Measurements from ENCODE around the gene DGKZ.

The DGKZ gene

GRCh38 chr11:46326813-46327416 is 20.3 kb upstream of the DGKZ start:
- no peak for DNase-seq (ENCODE audit: low read depth)

GRCh38 chr11:46327829-46328228 is 19.4 kb upstream of the DGKZ start:
- no peak for DNase-seq (ENCODE audit: low read depth)

- DNase-seq (ENCODE audit: low read depth), result no peak
These were observed 17.1 kb upstream of the DGKZ start for GRCh38 chr11:46330154-46330553.

GRCh38 chr11:46330563-46331281 is 16.5 kb upstream of the DGKZ start:
- no peak for DNase-seq (ENCODE audit: low read depth)

- DNase-seq (ENCODE audit: low read depth), result peak; percentile 49
These were observed 15.8 kb upstream of the DGKZ start for GRCh38 chr11:46331282-46331984.

GRCh38 chr11:46332093-46332567 is 15.1 kb upstream of the DGKZ start:
- no peak for DNase-seq (ENCODE audit: low read depth)

GRCh38 chr11:46332568-46333393 is 14.5 kb upstream of the DGKZ start:
- DNase-seq (ENCODE audit: low read depth), result no peak

- no peak for DNase-seq (ENCODE audit: low read depth)
These were observed 13.8 kb upstream of the DGKZ start for GRCh38 chr11:46333394-46333947.

GRCh38 chr11:46334211-46334610 is 13.1 kb upstream of the DGKZ start:
- DNase-seq (ENCODE audit: low read depth), result no peak

- no peak for DNase-seq (ENCODE audit: low read depth)
These were observed 12.0 kb upstream of the DGKZ start for GRCh38 chr11:46335271-46335670.

- no peak for DNase-seq (ENCODE audit: low read depth)
These were observed 11.2 kb upstream of the DGKZ start for GRCh38 chr11:46335890-46336562.

- no peak for DNase-seq (ENCODE audit: low read depth)
These were observed 10.6 kb upstream of the DGKZ start for GRCh38 chr11:46336563-46337180.

- no peak for DNase-seq (ENCODE audit: low read depth)
These were observed 9.5 kb upstream of the DGKZ start for GRCh38 chr11:46337626-46338345.

GRCh38 chr11:46338636-46338987 is 8.7 kb upstream of the DGKZ start:
- no peak for DNase-seq (ENCODE audit: low read depth)

- DNase-seq (ENCODE audit: low read depth), result no peak
These were observed 8.1 kb upstream of the DGKZ start for GRCh38 chr11:46338988-46339666.

- no peak for DNase-seq (ENCODE audit: low read depth)
These were observed 7.4 kb upstream of the DGKZ start for GRCh38 chr11:46339816-46340215.

- no peak for DNase-seq (ENCODE audit: low read depth)
These were observed 5.8 kb upstream of the DGKZ start for GRCh38 chr11:46341454-46341853.

GRCh38 chr11:46342239-46342638 is 5.0 kb upstream of the DGKZ start:
- no peak for DNase-seq (ENCODE audit: low read depth)

- no peak for DNase-seq (ENCODE audit: low read depth)
These were observed 3.7 kb upstream of the DGKZ start for GRCh38 chr11:46343520-46343919.

- DNase-seq (ENCODE audit: low read depth), result no peak
These were observed 2.1 kb upstream of the DGKZ start for GRCh38 chr11:46345131-46345597.

Data from T-helper 22 cell (primary cell).